ENCODE results near the gene THG1L. TPM values are rescaled to one million over a fixed set of nuclear protein-coding genes. Genes with fewer than 3 reads are reported as not detected.

The THG1L gene
- polyA plus RNA-seq, 3 donors, result 20.9 to 29.6 (median 27.8) TPM

- DNase-seq (ENCODE audit: extremely low read depth in 1 of 11, low read depth in 9 of 11, low spot score in 4 of 11), result no peak
Measured at GRCh38 chr5:157744051-157745011, 13.1 kb downstream of the THG1L start.

GRCh38 chr5:157745041-157745456 is 13.8 kb downstream of the THG1L start:
- no peak for DNase-seq (ENCODE audit: extremely low read depth in 1 of 11, low read depth in 9 of 11, low spot score in 4 of 11)

- no peak for DNase-seq (ENCODE audit: extremely low read depth in 1 of 11, low read depth in 9 of 11, low spot score in 4 of 11)
Measured at GRCh38 chr5:157747173-157747740, 16.0 kb downstream of the THG1L start.

GRCh38 chr5:157747766-157748700 is 16.8 kb downstream of the THG1L start:
- DNase-seq (ENCODE audit: extremely low read depth in 1 of 11, low read depth in 9 of 11, low spot score in 4 of 11), result peak in 1 of 11 donors; percentile 16

GRCh38 chr5:157748760-157749461 is 17.7 kb downstream of the THG1L start:
- DNase-seq (ENCODE audit: extremely low read depth in 1 of 11, low read depth in 9 of 11, low spot score in 4 of 11), result no peak

GRCh38 chr5:157749462-157749799 is 18.2 kb downstream of the THG1L start:
- DNase-seq (ENCODE audit: extremely low read depth in 1 of 11, low read depth in 9 of 11, low spot score in 4 of 11), result no peak

GRCh38 chr5:157750320-157750719 is 19.1 kb downstream of the THG1L start:
- DNase-seq (ENCODE audit: extremely low read depth in 1 of 11, low read depth in 9 of 11, low spot score in 4 of 11), result no peak

- DNase-seq (ENCODE audit: extremely low read depth in 1 of 11, low read depth in 9 of 11, low spot score in 4 of 11), result no peak
Measured at GRCh38 chr5:157756122-157756521, 24.9 kb downstream of the THG1L start.

GRCh38 chr5:157758706-157759105 is 27.5 kb downstream of the THG1L start:
- DNase-seq (ENCODE audit: extremely low read depth in 1 of 11, low read depth in 9 of 11, low spot score in 4 of 11), result no peak

GRCh38 chr5:157761690-157762621 is 30.7 kb downstream of the THG1L start:
- DNase-seq (ENCODE audit: extremely low read depth in 1 of 11, low read depth in 9 of 11, low spot score in 4 of 11), result peak in 7 of 11 donors; percentile 21 to 71 (median 45)

GRCh38 chr5:157764531-157764930 is 33.3 kb downstream of the THG1L start:
- DNase-seq (ENCODE audit: extremely low read depth in 1 of 11, low read depth in 9 of 11, low spot score in 4 of 11), result no peak

- no peak for DNase-seq (ENCODE audit: extremely low read depth in 1 of 11, low read depth in 9 of 11, low spot score in 4 of 11)
Measured at GRCh38 chr5:157766442-157766841, 35.2 kb downstream of the THG1L start.

- DNase-seq (ENCODE audit: extremely low read depth in 1 of 11, low read depth in 9 of 11, low spot score in 4 of 11), result no peak
Measured at GRCh38 chr5:157766902-157767301, 35.7 kb downstream of the THG1L start.

GRCh38 chr5:157767689-157768088 is 36.5 kb downstream of the THG1L start:
- no peak for DNase-seq (ENCODE audit: extremely low read depth in 1 of 11, low read depth in 9 of 11, low spot score in 4 of 11)

- no peak for DNase-seq (ENCODE audit: extremely low read depth in 1 of 11, low read depth in 9 of 11, low spot score in 4 of 11)
Measured at GRCh38 chr5:157770665-157771064, 39.4 kb downstream of the THG1L start.

- no peak for DNase-seq (ENCODE audit: extremely low read depth in 1 of 11, low read depth in 9 of 11, low spot score in 4 of 11)
Measured at GRCh38 chr5:157772127-157772526, 40.9 kb downstream of the THG1L start.

- peak; percentile 17 to 70 (median 45) for DNase-seq (ENCODE audit: extremely low read depth in 1 of 11, low read depth in 9 of 11, low spot score in 4 of 11)
Measured at GRCh38 chr5:157778121-157778805, 47.0 kb downstream of the THG1L start.
